NOMO-1 (cell line): ENCODE results near the gene LIM2.
A peak's percentile ranks its signal among the peaks of the same experiment; 100 is the strongest.

Experiments used
- DNase-seq, 2 experiments: peaks; one replicate each; lab custom pipeline; 2025; ENCODE audit not compliant: unreplicated experiment in 2 of 2; lab: John Stamatoyannopoulos, UW

LIM2 gene

GRCh38 chr19:51366389-51367254 is 21.2 kb downstream of the LIM2 start:
- peak; percentile 97 to 99 for DNase-seq

- no peak for DNase-seq
Measured at GRCh38 chr19:51365965-51366388, 21.8 kb downstream of the LIM2 start, which contains the start of gene ETFB. Gene ETFB, minus strand, starts transcription at chr19:51366388. Its CDS starts 62 bp downstream, at chr19:51366326.

GRCh38 chr19:51365211-51365964 is 22.4 kb downstream of the LIM2 start:
- DNase-seq = peak in 1 of 2 experiments; percentile 49

- no peak for DNase-seq
Measured at GRCh38 chr19:51364200-51365106, 23.3 kb downstream of the LIM2 start.

DNA sequence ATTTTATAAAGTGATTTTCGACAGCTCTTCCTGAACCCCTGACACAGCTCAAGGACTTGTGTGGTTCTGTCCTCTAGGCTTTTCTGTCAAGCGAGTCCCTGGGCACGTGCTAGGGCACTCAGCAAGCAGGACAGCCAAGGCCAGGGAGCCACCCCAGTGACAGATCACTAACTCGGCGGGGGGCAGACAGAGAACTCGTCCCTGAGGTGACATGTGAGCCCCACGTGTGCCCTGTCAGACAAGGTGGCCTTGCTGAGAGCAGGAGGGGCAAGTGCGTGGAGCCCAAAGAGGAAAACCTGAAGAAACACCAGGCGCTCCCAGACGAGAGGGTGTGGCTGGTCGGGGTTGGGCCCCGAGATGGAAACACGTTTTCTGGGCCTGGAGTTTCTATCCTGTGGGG is 26.5 kb downstream of the LIM2 start:
- no peak for DNase-seq

- DNase-seq = no peak
Measured at GRCh38 chr19:51359294-51359693, 28.5 kb downstream of the LIM2 start.

DNA sequence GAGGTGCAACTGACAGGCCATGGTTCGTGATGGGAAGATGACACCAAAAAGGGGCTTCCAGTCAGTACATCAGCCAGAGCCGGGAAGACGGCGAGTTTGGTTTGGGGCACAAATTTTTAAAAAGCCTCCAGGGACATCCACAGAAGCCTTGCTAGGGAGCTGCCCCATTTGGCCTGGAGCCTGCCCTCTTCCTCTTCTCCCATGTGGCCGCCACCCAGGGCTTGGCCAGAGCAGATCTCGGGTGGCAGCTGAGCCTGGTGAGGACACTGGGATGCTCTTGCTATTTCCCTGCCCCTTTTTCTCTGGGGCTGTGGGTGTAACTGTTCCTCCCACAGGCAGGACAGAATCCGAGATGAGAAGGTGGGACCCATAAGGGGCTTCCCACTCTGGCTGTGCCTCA is 29.8 kb downstream of the LIM2 start:
- DNase-seq = no peak

GRCh38 chr19:51356159-51356801 is 31.5 kb downstream of the LIM2 start:
- DNase-seq = no peak

DNA sequence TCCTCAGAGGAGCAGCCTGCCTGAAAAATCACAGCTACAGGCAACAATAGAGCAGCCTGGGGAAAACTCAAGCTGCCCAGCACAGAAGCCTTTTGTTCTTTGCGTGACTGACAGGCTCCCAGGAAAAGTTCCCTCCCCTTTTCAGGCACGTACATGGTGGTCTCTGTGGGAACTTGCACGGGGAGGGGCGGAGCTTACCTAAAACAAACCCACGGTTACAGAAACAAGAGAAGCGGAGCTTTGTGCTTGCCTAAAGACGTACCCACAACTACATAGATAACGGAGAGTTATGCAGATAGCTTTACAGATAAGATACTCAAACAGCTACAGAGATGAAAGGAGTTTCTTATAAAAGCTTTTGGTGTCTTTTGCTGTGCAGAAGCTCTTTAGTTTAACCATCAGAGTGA is 33.0 kb downstream of the LIM2 start:
- DNase-seq = no peak

- DNase-seq = no peak
Measured at GRCh38 chr19:51354103-51354741, 33.6 kb downstream of the LIM2 start.

DNA sequence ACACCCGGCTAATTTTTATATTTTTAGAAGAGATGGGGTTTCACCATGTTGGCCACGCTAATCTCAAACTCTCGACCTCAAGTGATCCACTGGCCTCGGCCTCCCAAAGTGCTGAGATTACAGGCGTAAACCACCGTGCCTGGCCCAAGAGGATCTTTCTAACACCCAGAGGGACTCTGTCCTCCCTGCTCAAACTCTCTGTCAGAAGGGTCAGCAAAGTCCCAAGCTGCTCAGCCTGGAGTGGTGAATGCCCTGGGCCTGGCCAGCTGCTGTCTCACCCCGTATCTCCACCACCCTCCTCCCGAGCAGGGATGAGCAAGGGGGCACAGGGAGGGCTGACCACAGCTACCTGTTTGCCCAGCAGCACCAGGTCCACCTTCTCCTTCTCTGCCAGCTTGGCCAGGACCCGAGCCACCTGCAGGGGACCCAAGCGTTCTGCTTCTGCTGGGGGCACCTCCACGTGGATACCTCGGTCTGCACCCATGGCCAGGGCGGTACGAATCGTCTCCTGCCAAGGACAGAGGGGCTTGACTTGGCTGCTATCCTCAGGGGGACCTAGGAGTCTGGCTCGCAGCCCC is 34.9 kb downstream of the LIM2 start:
- DNase-seq = no peak

- no peak for DNase-seq
Measured at GRCh38 chr19:51351266-51351990, 36.3 kb downstream of the LIM2 start.

DNA sequence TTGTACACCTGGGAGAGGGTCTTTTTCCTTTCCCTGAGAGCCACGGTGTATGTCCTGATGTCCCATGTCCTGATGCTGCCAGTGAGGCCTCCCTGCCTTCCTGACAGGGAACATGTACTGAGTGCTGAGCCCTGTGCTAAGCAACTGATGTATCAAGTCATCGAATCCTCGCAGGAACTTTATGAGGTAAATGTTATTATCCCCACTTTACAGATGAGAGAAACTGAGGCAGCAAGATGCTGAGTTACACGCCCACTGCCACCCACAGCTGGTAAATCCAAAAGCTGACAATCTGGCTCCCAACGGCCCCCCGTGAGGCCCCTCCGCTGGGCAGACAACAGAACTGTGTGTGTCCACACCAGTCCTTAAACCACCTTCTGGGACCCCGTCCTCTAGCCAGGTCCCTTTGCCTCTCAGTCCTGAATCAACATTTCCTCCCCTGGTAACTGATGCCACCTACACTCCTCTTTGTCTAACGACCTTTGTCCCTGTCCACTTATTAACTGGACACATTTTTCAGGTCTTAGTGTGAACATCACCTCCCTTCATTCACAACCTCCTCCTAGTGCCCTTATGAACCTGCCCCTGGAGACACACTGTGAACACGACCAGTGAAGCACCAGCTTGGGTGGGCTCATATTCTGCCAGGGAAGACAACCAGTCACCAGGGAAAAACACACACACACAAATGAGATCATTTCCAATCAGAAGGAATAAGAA is 40.4 kb downstream of the LIM2 start:
- DNase-seq = no peak

GRCh38 chr19:51346742-51347141 is 41.0 kb downstream of the LIM2 start:
- no peak for DNase-seq

DNA sequence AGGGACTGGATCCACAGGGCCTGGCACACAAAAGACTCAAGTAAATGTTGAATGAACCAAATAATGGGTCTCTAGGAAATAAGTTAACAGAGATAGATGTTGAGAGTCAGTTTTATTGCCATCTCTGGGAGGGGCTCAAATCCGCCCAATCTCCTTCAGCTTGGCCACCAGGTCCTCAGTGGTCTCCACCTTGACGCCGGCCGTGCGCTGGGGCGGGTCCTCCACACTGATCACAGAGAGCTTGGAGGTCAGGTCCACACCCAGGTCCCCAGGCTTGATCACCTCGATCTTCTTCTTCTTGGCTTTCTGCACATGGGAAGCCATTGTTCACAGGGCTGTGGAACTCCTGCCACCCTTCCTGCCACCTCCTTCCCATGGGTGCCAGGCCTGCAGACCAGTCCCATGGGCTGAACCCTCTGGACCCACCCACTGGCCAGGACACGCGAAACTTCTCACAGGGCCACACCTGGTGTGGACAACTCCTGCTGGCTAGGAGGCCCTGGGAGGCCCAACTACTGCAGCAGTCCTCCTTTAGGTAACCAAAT is 42.6 kb downstream of the LIM2 start:
- DNase-seq = no peak

GRCh38 chr19:51342631-51343569 is 44.9 kb downstream of the LIM2 start:
- no peak for DNase-seq
